ENCODE results near the gene RBM8A. TPM values are rescaled to one million over a fixed set of nuclear protein-coding genes. Genes with fewer than 3 reads are reported as not detected.
A peak's percentile ranks its signal among the peaks of the same experiment; 100 is the strongest.

RBM8A gene
- total RNA-seq, 4 donors from 2014 or later: 118 to 226 (median 146) TPM

- no peaks in the 10 kb centered on the region for H3K9me3 ChIP-seq
- peak; percentile 66 to 68 for DNase-seq
- no peaks in the 10 kb centered on the region for H3K27me3 ChIP-seq
- TF ChIP-seq CTCF (IDR thresholded peaks at IDR 0.05) (no peak), POLR2A (IDR thresholded peaks at IDR 0.05) (peak; percentile 15 to 21)
- H3K27ac ChIP-seq: peak overlapping the region; percentile 86 to 93
- no peaks in the 10 kb centered on the region for H3K36me3 ChIP-seq
- intact Hi-C loops (cut with DNase I; ENCODE audit: low total_unique reads): no loop called here
- H3K4me1 ChIP-seq: peaks cover 0 to 13% of the 10 kb centered on the region in 2 donors
- H3K4me3 ChIP-seq: peak overlapping the region; percentile 52 to 56
Observed at GRCh38 chr1:145962157-145963102, 35.1 kb upstream of the RBM8A start.

- H3K4me3 ChIP-seq: peak overlapping the region; percentile 52 to 56
- H3K27me3 ChIP-seq: no peaks in the 10 kb centered on the region
- no peaks in the 10 kb centered on the region for H3K36me3 ChIP-seq
- H3K9me3 ChIP-seq: no peaks in the 10 kb centered on the region
- peak; percentile 65 to 69 for DNase-seq
- peak overlapping the region; percentile 86 to 93 for H3K27ac ChIP-seq
- H3K4me1 ChIP-seq: peaks cover 0 to 13% of the 10 kb centered on the region in 2 donors
- intact Hi-C loops (cut with DNase I; ENCODE audit: low total_unique reads): no loop called here
- peak in 1 of 2 donors; percentile 6 for TF ChIP-seq POLR2A (IDR thresholded peaks at IDR 0.05)
- no peak for TF ChIP-seq CTCF (IDR thresholded peaks at IDR 0.05)
Observed at GRCh38 chr1:145961425-145962156, 34.3 kb upstream of the RBM8A start.

- peaks cover 0 to 13% of the 10 kb centered on the region in 2 donors for H3K4me1 ChIP-seq
- peak overlapping the region; percentile 86 to 93 for H3K27ac ChIP-seq
- intact Hi-C loops (cut with DNase I; ENCODE audit: low total_unique reads): no loop called here
- H3K36me3 ChIP-seq: no peaks in the 10 kb centered on the region
- no peak for DNase-seq
- H3K4me3 ChIP-seq: peak overlapping the region; percentile 52 to 56
- H3K9me3 ChIP-seq: no peaks in the 10 kb centered on the region
- TF ChIP-seq CTCF (IDR thresholded peaks at IDR 0.05): no peak
- TF ChIP-seq POLR2A (IDR thresholded peaks at IDR 0.05): no peak
- H3K27me3 ChIP-seq: no peaks in the 10 kb centered on the region
Observed at GRCh38 chr1:145961109-145961424, 33.8 kb upstream of the RBM8A start.

- Histone ChIP-seq H3K4me1 (peaks cover 0 to 13% of the 10 kb centered on the region in 2 donors), H3K27me3 (no peaks in the 10 kb centered on the region), H3K9me3 (no peaks in the 10 kb centered on the region), H3K36me3 (no peaks in the 10 kb centered on the region), H3K4me3 (peak overlapping the region; percentile 52 to 56), H3K27ac (peak overlapping the region; percentile 86 to 93)
- intact Hi-C loops (cut with DNase I; ENCODE audit: low total_unique reads): no loop called here
- peak; percentile 69 to 79 for TF ChIP-seq POLR2A (IDR thresholded peaks at IDR 0.05)
- peak in 3 of 4 experiments; percentile 15 to 45 (median 32) for TF ChIP-seq CTCF (IDR thresholded peaks at IDR 0.05)
- DNase-seq: peak; percentile 84 to 88
Observed at GRCh38 chr1:145960468-145961108, 33.3 kb upstream of the RBM8A start.

Data from uterus (tissue), 4 donors.